WTC11 (cell line): ENCODE data around the gene PAQR9. TPM values are rescaled to one million over a fixed set of nuclear protein-coding genes. Genes with fewer than 3 reads are reported as not detected.
A peak's percentile ranks its signal among the peaks of the same experiment; 100 is the strongest.

ENCODE experiments used
- ATAC-seq: fragments of 200-7000 bp; cut with Tn5 transposase; 2 replicates; pipeline ENCODE4 v1.10.0; 2021; ENCODE audit warnings: mild to moderate bottlenecking, moderate library complexity
- CTCF ChIA-PET: fragments of 300-600 bp; sonication (Branson Sonifier 250); formaldehyde crosslinking; loops from one replicate; lab custom pipeline; 2021; ENCODE audit warnings: antibody characterized with exemption; lab: Charles Lee
- POLR2A ChIA-PET: fragments of 350-600 bp; sonication (Branson Sonifier 250); formaldehyde crosslinking; loops from one replicate; lab custom pipeline; 2021; ENCODE audit warnings: antibody characterized with exemption; lab: Charles Lee
- DNase-seq: peaks from one replicate; pipeline ENCODE4 v3.0.0; 2021; ENCODE audit warnings: low spot score
- H3K27ac Mint-ChIP-seq: 2 replicates; pipeline ENCODE4 v1.8.0; 2021; ENCODE audit warnings: mixed read lengths
- H3K27me3 Mint-ChIP-seq: 2 replicates; pipeline ENCODE4 v1.8.0; 2021; ENCODE audit warnings: low read depth, mild to moderate bottlenecking, moderate library complexity, mixed read lengths
- H3K36me3 Mint-ChIP-seq: 2 replicates; pipeline ENCODE4 v1.8.0; 2021; ENCODE audit warnings: mixed read lengths
- H3K4me1 Mint-ChIP-seq: 2 replicates; pipeline ENCODE4 v1.8.0; 2022; ENCODE audit warnings: mixed read lengths
- H3K4me3 Mint-ChIP-seq: 2 replicates; pipeline ENCODE4 v1.8.0; 2021; ENCODE audit warnings: mild to moderate bottlenecking, moderate library complexity, mixed read lengths
- H3K9me3 Mint-ChIP-seq: 2 replicates; pipeline ENCODE4 v1.8.0; 2021; ENCODE audit warnings: mixed read lengths
- ELF4 ChIP-seq: sonication (generic); formaldehyde crosslinking; IDR thresholded peaks from 2 replicates; pipeline ENCODE4 v1.8.1; 2022; ENCODE audit warnings: low read depth, mild to moderate bottlenecking, moderate library complexity, missing genetic modification reagents
- FOXJ3 ChIP-seq: sonication (generic); formaldehyde crosslinking; IDR thresholded peaks from 2 replicates; pipeline ENCODE4 v1.9.0; 2021; ENCODE audit warnings: missing genetic modification reagents, mild to moderate bottlenecking, borderline replicate concordance
- GRHL2 ChIP-seq: fragments of 250-450 bp; sonication (Bioruptor Pico); IDR thresholded peaks from 2 replicates; pipeline ENCODE4 v1.8.0; 2022; ENCODE audit warnings: mild to moderate bottlenecking, moderate library complexity; ENCODE audit not compliant: insufficient replicate concordance, severe bottlenecking
- GTF2I ChIP-seq: fragments of 250-450 bp; sonication (Bioruptor Pico); conservative IDR thresholded peaks from 2 replicates; pipeline ENCODE4 v1.4.0; 2021; ENCODE audit warnings: mild to moderate bottlenecking
- JUN ChIP-seq: sonication (generic); formaldehyde crosslinking; IDR thresholded peaks from 2 replicates; pipeline ENCODE4 v1.8.0; 2023; ENCODE audit warnings: mild to moderate bottlenecking, missing genetic modification reagents
- MXD4 ChIP-seq: fragments of 250-450 bp; sonication (Bioruptor Pico); IDR thresholded peaks from 2 replicates; pipeline ENCODE4 v1.8.0; 2021; ENCODE audit warnings: mild to moderate bottlenecking, moderate library complexity, borderline replicate concordance
- NFATC4 ChIP-seq: fragments of 250-450 bp; sonication (Bioruptor Pico); IDR thresholded peaks from 2 replicates; pipeline ENCODE4 v1.9.0; 2021; ENCODE audit warnings: mild to moderate bottlenecking
- NFE2L1 ChIP-seq: sonication (generic); formaldehyde crosslinking; IDR thresholded peaks from 2 replicates; pipeline ENCODE4 v1.8.1; 2023; ENCODE audit warnings: missing genetic modification reagents
- NFYB ChIP-seq: sonication (generic); formaldehyde crosslinking; conservative IDR thresholded peaks from 2 replicates; pipeline ENCODE4 v1.8.0; 2022; ENCODE audit warnings: low read depth, missing genetic modification reagents
- ZBTB21 ChIP-seq: sonication (generic); formaldehyde crosslinking; IDR thresholded peaks from 2 replicates; pipeline ENCODE4 v1.8.1; 2023; ENCODE audit warnings: mild to moderate bottlenecking, missing genetic modification reagents, borderline replicate concordance
- ZNF138 ChIP-seq: sonication (generic); formaldehyde crosslinking; conservative IDR thresholded peaks from 2 replicates; pipeline ENCODE4 v1.8.1; 2022; ENCODE audit warnings: mild to moderate bottlenecking, moderate library complexity, missing genetic modification reagents
- ZNF396 ChIP-seq: fragments of 250-450 bp; sonication (Bioruptor Pico); IDR thresholded peaks from 2 replicates; pipeline ENCODE4 v1.8.0; 2021; ENCODE audit warnings: mild to moderate bottlenecking, moderate library complexity, borderline replicate concordance
- total RNA-seq: library from RNA; stranded (reverse); gene quantifications from 3 replicates; pipeline ENCODE4 v1.2.3, GENCODE V29; 2021
- TF ChIP-seq, protein P1 (sequence below): sonication (generic); formaldehyde crosslinking; IDR thresholded peaks from 2 replicates; pipeline ENCODE4 v1.8.1; 2023; ENCODE audit warnings: mild to moderate bottlenecking, missing genetic modification reagents
- TF ChIP-seq, protein P2 (sequence below): sonication (generic); formaldehyde crosslinking; conservative IDR thresholded peaks from 2 replicates; pipeline ENCODE4 v1.8.1; 2022; ENCODE audit warnings: mild to moderate bottlenecking, missing genetic modification reagents
- TF ChIP-seq, protein P3 (sequence below): sonication (generic); formaldehyde crosslinking; IDR thresholded peaks from 2 replicates; pipeline ENCODE4 v1.8.0; 2022; ENCODE audit warnings: mild to moderate bottlenecking, missing genetic modification reagents
- TF ChIP-seq, protein P4 (sequence below): sonication (generic); formaldehyde crosslinking; IDR thresholded peaks from 2 replicates; pipeline ENCODE4 v1.8.1; 2022; ENCODE audit warnings: mild to moderate bottlenecking, missing genetic modification reagents, moderate library complexity, borderline replicate concordance
- TF ChIP-seq, protein P5 (sequence below): fragments of 250-450 bp; sonication (Bioruptor Pico); IDR thresholded peaks from 2 replicates; pipeline ENCODE4 v1.9.0; 2021; ENCODE audit warnings: mild to moderate bottlenecking
- TF ChIP-seq, protein P6 (sequence below): sonication (generic); formaldehyde crosslinking; IDR thresholded peaks from 2 replicates; pipeline ENCODE4 v1.8.1; 2022; ENCODE audit warnings: missing genetic modification reagents, borderline replicate concordance
- TF ChIP-seq, protein P7 (sequence below): fragments of 200-600 bp; IDR thresholded peaks from 2 replicates; pipeline ENCODE4 v1.8.0; 2022; ENCODE audit warnings: antibody characterized with exemption
- TF ChIP-seq, protein P8 (sequence below): sonication (generic); formaldehyde crosslinking; IDR thresholded peaks from 2 replicates; pipeline ENCODE4 v1.8.0; 2022; ENCODE audit warnings: mild to moderate bottlenecking, missing genetic modification reagents

Gene PAQR9
- total RNA-seq, 1 experiment from 2014 or later: 2.0 TPM

DNA sequence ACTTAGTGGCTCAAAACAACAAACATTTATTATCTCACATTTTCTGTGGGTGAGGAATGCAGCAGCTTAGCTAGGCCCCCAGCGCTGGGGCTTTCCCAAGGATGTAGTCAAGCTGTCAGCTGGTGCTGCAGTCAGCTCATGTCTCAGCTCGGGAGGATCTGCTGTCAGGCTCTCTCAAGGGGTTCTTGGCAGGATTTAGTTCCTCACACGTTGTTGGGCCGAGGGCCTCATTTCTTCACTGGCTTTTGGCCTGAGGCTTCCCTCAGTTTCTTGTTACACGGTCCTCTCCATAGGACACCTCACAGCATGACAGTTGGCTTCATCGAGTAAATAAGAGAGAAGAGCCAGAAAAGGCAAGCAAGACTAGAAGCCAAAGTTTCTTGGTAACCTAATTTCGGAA is 24.2 kb upstream of the PAQR9 start (continued):
- no peak for TF ChIP-seq ELF4 (CRISPR knock-in tag)
- TF ChIP-seq, protein P1, sequence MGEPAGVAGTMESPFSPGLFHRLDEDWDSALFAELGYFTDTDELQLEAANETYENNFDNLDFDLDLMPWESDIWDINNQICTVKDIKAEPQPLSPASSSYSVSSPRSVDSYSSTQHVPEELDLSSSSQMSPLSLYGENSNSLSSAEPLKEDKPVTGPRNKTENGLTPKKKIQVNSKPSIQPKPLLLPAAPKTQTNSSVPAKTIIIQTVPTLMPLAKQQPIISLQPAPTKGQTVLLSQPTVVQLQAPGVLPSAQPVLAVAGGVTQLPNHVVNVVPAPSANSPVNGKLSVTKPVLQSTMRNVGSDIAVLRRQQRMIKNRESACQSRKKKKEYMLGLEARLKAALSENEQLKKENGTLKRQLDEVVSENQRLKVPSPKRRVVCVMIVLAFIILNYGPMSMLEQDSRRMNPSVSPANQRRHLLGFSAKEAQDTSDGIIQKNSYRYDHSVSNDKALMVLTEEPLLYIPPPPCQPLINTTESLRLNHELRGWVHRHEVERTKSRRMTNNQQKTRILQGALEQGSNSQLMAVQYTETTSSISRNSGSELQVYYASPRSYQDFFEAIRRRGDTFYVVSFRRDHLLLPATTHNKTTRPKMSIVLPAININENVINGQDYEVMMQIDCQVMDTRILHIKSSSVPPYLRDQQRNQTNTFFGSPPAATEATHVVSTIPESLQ (CRISPR knock-in tag): no peak
- TF ChIP-seq MXD4 (CRISPR knock-in tag): no peak
- no peak for TF ChIP-seq NFE2L1 (CRISPR knock-in tag)
- TF ChIP-seq, protein P2, sequence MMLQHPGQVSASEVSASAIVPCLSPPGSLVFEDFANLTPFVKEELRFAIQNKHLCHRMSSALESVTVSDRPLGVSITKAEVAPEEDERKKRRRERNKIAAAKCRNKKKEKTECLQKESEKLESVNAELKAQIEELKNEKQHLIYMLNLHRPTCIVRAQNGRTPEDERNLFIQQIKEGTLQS: no peak
- no peak for TF ChIP-seq GTF2I (CRISPR knock-in tag)
- TF ChIP-seq ZNF138 (CRISPR knock-in tag): no peak
- TF ChIP-seq JUN: no peak
- TF ChIP-seq, all 79 proteins: peak for 0

DNA sequence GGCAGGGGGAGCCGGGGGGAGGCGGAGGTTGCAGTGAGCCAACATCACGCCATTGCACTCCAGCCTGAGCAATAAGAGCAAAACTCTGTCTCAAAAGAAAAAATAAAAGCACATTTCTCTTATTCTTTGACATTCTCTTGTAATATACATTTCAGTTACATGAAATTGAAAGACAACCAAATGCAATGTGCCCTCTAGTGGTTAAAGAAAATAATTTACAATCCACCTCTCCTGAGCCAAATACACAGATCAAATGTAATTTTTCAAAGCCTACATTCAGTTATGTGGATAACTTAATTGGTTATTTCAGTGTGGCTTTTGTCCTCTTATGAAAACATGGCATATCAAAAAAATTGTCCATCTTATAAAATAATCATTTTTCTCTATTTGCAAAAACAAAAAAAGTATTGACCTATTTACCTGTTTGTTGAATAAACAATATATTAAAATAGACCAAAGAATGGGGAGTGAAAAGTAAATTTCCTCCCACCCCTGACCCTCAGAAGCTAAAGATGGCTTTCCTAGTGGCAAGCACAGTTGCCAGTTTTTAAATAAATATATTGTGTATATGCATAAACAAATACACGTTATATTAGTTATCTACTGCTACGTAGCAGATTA is 23.7 kb upstream of the PAQR9 start:
- no peak for DNase-seq
- POLR2A ChIA-PET: no interaction called here

DNA sequence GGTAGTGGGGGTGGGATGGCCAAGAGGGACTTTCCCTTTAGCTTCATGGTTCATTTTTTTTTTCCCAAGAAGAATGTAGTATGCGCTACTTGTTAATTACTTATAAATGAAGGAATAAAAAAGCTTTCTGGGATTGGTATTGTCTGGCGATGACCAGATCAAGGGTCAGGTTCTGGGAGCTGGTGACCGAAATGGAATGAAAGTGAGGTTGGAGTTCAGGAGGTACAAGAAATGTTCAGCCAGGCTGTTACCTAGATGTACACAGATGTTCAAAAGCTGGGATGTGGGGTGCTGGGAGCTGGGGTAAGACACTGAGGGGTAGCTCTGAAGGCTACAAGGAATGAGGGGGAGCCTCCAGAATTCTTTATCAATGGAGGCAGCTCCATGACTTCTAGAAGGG is 20.8 kb upstream of the PAQR9 start:
- no peak for ATAC-seq
- H3K27ac Mint-ChIP-seq: no peak overlapping the region
- H3K9me3 Mint-ChIP-seq: no peaks in the 10 kb centered on the region
- POLR2A ChIA-PET: no interaction called here
- H3K4me1 Mint-ChIP-seq: peaks cover 23% of the 10 kb centered on the region
- H3K4me3 Mint-ChIP-seq: no peak overlapping the region
- no peak for DNase-seq
- CTCF ChIA-PET: interaction anchor here (2.2 to 2.7 kb wide), 2 partner anchors 127 to 155 kb away, joined by 6 to 11 read pairs; no protein-coding TSS in a partner anchor
- H3K36me3 Mint-ChIP-seq: no peaks in the 10 kb centered on the region
- H3K27me3 Mint-ChIP-seq: no peaks in the 10 kb centered on the region
- TF ChIP-seq, protein P3, sequence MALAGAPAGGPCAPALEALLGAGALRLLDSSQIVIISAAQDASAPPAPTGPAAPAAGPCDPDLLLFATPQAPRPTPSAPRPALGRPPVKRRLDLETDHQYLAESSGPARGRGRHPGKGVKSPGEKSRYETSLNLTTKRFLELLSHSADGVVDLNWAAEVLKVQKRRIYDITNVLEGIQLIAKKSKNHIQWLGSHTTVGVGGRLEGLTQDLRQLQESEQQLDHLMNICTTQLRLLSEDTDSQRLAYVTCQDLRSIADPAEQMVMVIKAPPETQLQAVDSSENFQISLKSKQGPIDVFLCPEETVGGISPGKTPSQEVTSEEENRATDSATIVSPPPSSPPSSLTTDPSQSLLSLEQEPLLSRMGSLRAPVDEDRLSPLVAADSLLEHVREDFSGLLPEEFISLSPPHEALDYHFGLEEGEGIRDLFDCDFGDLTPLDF (CRISPR knock-in tag): no peak
- TF ChIP-seq FOXJ3 (CRISPR knock-in tag) (no peak), ZBTB21 (CRISPR knock-in tag) (no peak), GRHL2 (CRISPR knock-in tag) (no peak), NFATC4 (no peak), ZNF396 (CRISPR knock-in tag) (no peak), NFYB (CRISPR knock-in tag) (no peak)
- TF ChIP-seq, protein P4, sequence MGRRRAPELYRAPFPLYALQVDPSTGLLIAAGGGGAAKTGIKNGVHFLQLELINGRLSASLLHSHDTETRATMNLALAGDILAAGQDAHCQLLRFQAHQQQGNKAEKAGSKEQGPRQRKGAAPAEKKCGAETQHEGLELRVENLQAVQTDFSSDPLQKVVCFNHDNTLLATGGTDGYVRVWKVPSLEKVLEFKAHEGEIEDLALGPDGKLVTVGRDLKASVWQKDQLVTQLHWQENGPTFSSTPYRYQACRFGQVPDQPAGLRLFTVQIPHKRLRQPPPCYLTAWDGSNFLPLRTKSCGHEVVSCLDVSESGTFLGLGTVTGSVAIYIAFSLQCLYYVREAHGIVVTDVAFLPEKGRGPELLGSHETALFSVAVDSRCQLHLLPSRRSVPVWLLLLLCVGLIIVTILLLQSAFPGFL (CRISPR knock-in tag): no peak
- TF ChIP-seq, protein P5, sequence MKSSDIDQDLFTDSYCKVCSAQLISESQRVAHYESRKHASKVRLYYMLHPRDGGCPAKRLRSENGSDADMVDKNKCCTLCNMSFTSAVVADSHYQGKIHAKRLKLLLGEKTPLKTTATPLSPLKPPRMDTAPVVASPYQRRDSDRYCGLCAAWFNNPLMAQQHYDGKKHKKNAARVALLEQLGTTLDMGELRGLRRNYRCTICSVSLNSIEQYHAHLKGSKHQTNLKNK (CRISPR knock-in tag): no peak
- TF ChIP-seq, protein P2: no peak
- TF ChIP-seq, protein P6, sequence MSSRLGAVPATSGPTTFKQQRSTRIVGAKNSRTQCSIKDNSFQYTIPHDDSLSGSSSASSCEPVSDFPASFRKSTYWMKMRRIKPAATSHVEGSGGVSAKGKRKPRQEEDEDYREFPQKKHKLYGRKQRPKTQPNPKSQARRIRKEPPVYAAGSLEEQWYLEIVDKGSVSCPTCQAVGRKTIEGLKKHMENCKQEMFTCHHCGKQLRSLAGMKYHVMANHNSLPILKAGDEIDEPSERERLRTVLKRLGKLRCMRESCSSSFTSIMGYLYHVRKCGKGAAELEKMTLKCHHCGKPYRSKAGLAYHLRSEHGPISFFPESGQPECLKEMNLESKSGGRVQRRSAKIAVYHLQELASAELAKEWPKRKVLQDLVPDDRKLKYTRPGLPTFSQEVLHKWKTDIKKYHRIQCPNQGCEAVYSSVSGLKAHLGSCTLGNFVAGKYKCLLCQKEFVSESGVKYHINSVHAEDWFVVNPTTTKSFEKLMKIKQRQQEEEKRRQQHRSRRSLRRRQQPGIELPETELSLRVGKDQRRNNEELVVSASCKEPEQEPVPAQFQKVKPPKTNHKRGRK (CRISPR knock-in tag): no peak

More for the DNA sequence above, 23.7 kb upstream of the PAQR9 start:
- H3K36me3 Mint-ChIP-seq: no peaks in the 10 kb centered on the region
- no peaks in the 10 kb centered on the region for H3K9me3 Mint-ChIP-seq
- TF ChIP-seq, protein P7, sequence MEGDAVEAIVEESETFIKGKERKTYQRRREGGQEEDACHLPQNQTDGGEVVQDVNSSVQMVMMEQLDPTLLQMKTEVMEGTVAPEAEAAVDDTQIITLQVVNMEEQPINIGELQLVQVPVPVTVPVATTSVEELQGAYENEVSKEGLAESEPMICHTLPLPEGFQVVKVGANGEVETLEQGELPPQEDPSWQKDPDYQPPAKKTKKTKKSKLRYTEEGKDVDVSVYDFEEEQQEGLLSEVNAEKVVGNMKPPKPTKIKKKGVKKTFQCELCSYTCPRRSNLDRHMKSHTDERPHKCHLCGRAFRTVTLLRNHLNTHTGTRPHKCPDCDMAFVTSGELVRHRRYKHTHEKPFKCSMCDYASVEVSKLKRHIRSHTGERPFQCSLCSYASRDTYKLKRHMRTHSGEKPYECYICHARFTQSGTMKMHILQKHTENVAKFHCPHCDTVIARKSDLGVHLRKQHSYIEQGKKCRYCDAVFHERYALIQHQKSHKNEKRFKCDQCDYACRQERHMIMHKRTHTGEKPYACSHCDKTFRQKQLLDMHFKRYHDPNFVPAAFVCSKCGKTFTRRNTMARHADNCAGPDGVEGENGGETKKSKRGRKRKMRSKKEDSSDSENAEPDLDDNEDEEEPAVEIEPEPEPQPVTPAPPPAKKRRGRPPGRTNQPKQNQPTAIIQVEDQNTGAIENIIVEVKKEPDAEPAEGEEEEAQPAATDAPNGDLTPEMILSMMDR: peak; percentile 67
- TF ChIP-seq, protein P8, sequence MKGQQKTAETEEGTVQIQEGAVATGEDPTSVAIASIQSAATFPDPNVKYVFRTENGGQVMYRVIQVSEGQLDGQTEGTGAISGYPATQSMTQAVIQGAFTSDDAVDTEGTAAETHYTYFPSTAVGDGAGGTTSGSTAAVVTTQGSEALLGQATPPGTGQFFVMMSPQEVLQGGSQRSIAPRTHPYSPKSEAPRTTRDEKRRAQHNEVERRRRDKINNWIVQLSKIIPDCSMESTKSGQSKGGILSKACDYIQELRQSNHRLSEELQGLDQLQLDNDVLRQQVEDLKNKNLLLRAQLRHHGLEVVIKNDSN (CRISPR knock-in tag): no peak
- ATAC-seq: no peak
- H3K27ac Mint-ChIP-seq: no peak overlapping the region
- peaks cover 11% of the 10 kb centered on the region for H3K4me1 Mint-ChIP-seq
- no peaks in the 10 kb centered on the region for H3K27me3 Mint-ChIP-seq
- no peak overlapping the region for H3K4me3 Mint-ChIP-seq
- CTCF ChIA-PET: interaction anchor here (0.6 to 2.2 kb wide), 11 partner anchors 8 to 158 kb away, joined by 3 to 15 read pairs (median 4); partner anchors contain the start of gene U2SURP
